CD4-positive, alpha-beta T cell (primary cell): Measurements from ENCODE around the gene TBC1D2. TPM values are rescaled to one million over a fixed set of nuclear protein-coding genes. Genes with fewer than 3 reads are reported as not detected.

Experiments used
- ATAC-seq: fragments of 200-7000 bp; cut with Tn5 transposase; one replicate; pipeline ENCODE4 v1.10.0; 2022; ENCODE audit warnings: mild to moderate bottlenecking; ENCODE audit not compliant: poor library complexity
- CTCF ChIA-PET: fragments of 350-600 bp; sonication (Branson Sonifier 250); formaldehyde crosslinking; loops from one replicate; lab custom pipeline; 2021; ENCODE audit warnings: antibody characterized with exemption, inconsistent platforms; lab: Charles Lee
- POLR2A ChIA-PET: fragments of 350-600 bp; sonication (Branson Sonifier 250); formaldehyde crosslinking; loops from one replicate; lab custom pipeline; 2021; ENCODE audit warnings: antibody characterized with exemption, inconsistent platforms; lab: Charles Lee
- DNase-seq, 14 experiments: peaks; one replicate each; pipeline ENCODE4 v3.0.0-alpha.2; 2013 to 2020; ENCODE audit warnings: mixed read lengths in 2 of 14
- H3K27ac ChIP-seq, 2 donors: one replicate each; pipeline versions ENCODE4 v1.5.1 to v1.7.0; 2013; ENCODE audit warnings: low read length in 2 of 2, low read depth in 1 of 2, mild to moderate bottlenecking in 1 of 2
- H3K27me3 ChIP-seq, 2 experiments: 1 replicate in 1 of 2; 2 replicates in 1 of 2; pipeline versions ENCODE4 v1.6.1 to v1.7.0; 2013; ENCODE audit warnings: low read length in 2 of 2, control low read depth in 1 of 2, mild to moderate bottlenecking in 1 of 2, moderate library complexity in 1 of 2; ENCODE audit not compliant: insufficient read depth in 2 of 2, control insufficient read depth in 1 of 2
- H3K36me3 ChIP-seq: one replicate; pipeline ENCODE4 v1.6.1; 2013; ENCODE audit warnings: low read length, control low read depth; ENCODE audit not compliant: insufficient read depth
- H3K4me1 ChIP-seq: one replicate; pipeline ENCODE4 v1.6.1; 2013; ENCODE audit warnings: low read length, control low read depth; ENCODE audit not compliant: insufficient read depth
- H3K4me3 ChIP-seq: one replicate; pipeline ENCODE4 v1.5.1; 2013; ENCODE audit warnings: mild to moderate bottlenecking, low read length, moderate library complexity
- H3K9me3 ChIP-seq, 2 experiments: 1 replicate in 1 of 2; 2 replicates in 1 of 2; pipeline versions ENCODE4 v1.6.1 to v1.7.0; 2013; ENCODE audit warnings: low read length in 2 of 2, mild to moderate bottlenecking in 2 of 2, control low read depth in 1 of 2, moderate library complexity in 1 of 2; ENCODE audit not compliant: control insufficient read depth in 1 of 2, insufficient read depth in 1 of 2
- H3K27ac Mint-ChIP-seq: one replicate; pipeline ENCODE4 v1.8.0; 2020; ENCODE audit warnings: mixed read lengths
- H3K27me3 Mint-ChIP-seq: one replicate; pipeline ENCODE4 v1.8.0; 2021; ENCODE audit warnings: mixed read lengths
- H3K36me3 Mint-ChIP-seq: one replicate; pipeline ENCODE4 v1.8.0; 2021; ENCODE audit warnings: low read depth, mixed read lengths
- H3K4me1 Mint-ChIP-seq: one replicate; pipeline ENCODE4 v1.8.0; 2021; ENCODE audit warnings: low read depth, mixed read lengths
- H3K4me3 Mint-ChIP-seq: one replicate; pipeline ENCODE4 v1.8.0; 2020; ENCODE audit warnings: mild to moderate bottlenecking, mixed read lengths
- H3K9me3 Mint-ChIP-seq: one replicate; pipeline ENCODE4 v1.8.0; 2020; ENCODE audit warnings: mixed read lengths
- CTCF ChIP-seq: fragments of 200-600 bp; IDR thresholded peaks from one replicate; pipeline ENCODE4 v1.8.0; 2022; ENCODE audit warnings: antibody characterized with exemption, mild to moderate bottlenecking
- intact Hi-C, 2 experiments: fragments of 100-400 bp; cut with DNase I in 1 of 2; cut with micrococcal nuclease in 1 of 2; formaldehyde crosslinking; loops; one replicate each; pipeline versions ENCODE4 v1.15.1 to v1.9.0; 2023 to 2025; cut with DNase I, micrococcal nuclease
- total RNA-seq, 174 experiments: library from RNA in 2 of 174; stranded (reverse) in 2 of 174; gene quantifications; one replicate each; pipeline ENCODE4 v1.2.3 and lab custom pipeline; 2021 to 2026

TBC1D2 gene
- total RNA-seq, 2 experiments from 2014 or later: 2.9 to 4.0 TPM

GRCh38 chr9:98191671-98192502 is 63.6 kb downstream of the TBC1D2 start:
- peak overlapping the region; percentile 89 for H3K4me3 Mint-ChIP-seq

GRCh38 chr9:98191181-98191608 is 64.3 kb downstream of the TBC1D2 start:
- H3K27me3 Mint-ChIP-seq: no peaks in the 10 kb centered on the region
- Histone ChIP-seq H3K9me3 (no peaks in the 10 kb centered on the region), H3K4me3 (peak overlapping the region; percentile 63), H3K27ac (no peak overlapping the region), H3K4me1 (peaks cover 31% of the 10 kb centered on the region), H3K27me3 (no peaks in the 10 kb centered on the region), H3K36me3 (no peaks in the 10 kb centered on the region)
- no peak for ATAC-seq
- POLR2A ChIA-PET: interaction anchor here (1.5 to 3.8 kb wide), 5 partner anchors 65 to 135 kb away, joined by 6 to 57 read pairs (median 14); partner anchors contain the start of genes NANS, TBC1D2 and TRIM14
- no peaks in the 10 kb centered on the region for H3K36me3 Mint-ChIP-seq
- peak overlapping the region; percentile 89 for H3K4me3 Mint-ChIP-seq
- DNase-seq: no peak
- CTCF ChIA-PET: interaction anchor here (1.3 to 1.8 kb wide), 2 partner anchors 73 to 111 kb away, joined by 3 to 7 read pairs; no protein-coding TSS in a partner anchor
- no peak for TF ChIP-seq CTCF
- peak overlapping the region; percentile 76 for H3K27ac Mint-ChIP-seq
- intact Hi-C loops: loop anchor here (2.0 to 5.0 kb wide), 5 partner anchors 66 to 134 kb away; partner anchors contain the start of genes NANS (in 1 of the 2) and TRIM14 (in 1 of the 2)
- H3K4me1 Mint-ChIP-seq: peaks cover 50% of the 10 kb centered on the region
- H3K9me3 Mint-ChIP-seq: no peaks in the 10 kb centered on the region

More at GRCh38 chr9:98191671-98192502, 63.6 kb downstream of the TBC1D2 start:
- ChIA-PET CTCF (interaction anchor here (0.9 to 1.8 kb wide), 5 partner anchors 14 to 112 kb away, joined by 3 to 7 read pairs (median 4); no protein-coding TSS in a partner anchor), POLR2A (interaction anchor here (0.5 to 3.8 kb wide), 11 partner anchors 64 to 269 kb away, joined by 3 to 57 read pairs (median 4); partner anchors contain the start of genes NANS, TBC1D2, TRIM14 and TRMO)
- Histone ChIP-seq H3K4me1 (peaks cover 31% of the 10 kb centered on the region), H3K36me3 (no peaks in the 10 kb centered on the region), H3K27ac (peak overlapping the region in 1 of 2 donors; percentile 11), H3K27me3 (no peaks in the 10 kb centered on the region), H3K9me3 (no peaks in the 10 kb centered on the region), H3K4me3 (peak overlapping the region; percentile 63)
- ATAC-seq (peak; percentile 41), DNase-seq (peak in 13 of 14 experiments; percentile 2 to 66 (median 33))
- Mint-ChIP-seq H3K4me1 (peaks cover 48% of the 10 kb centered on the region), H3K27me3 (no peaks in the 10 kb centered on the region), H3K36me3 (no peaks in the 10 kb centered on the region), H3K27ac (peak overlapping the region; percentile 76), H3K9me3 (no peaks in the 10 kb centered on the region)
- TF ChIP-seq CTCF: no peak
- intact Hi-C loops: loop anchor here (2.0 to 5.0 kb wide), 5 partner anchors 67 to 135 kb away; partner anchors contain the start of genes NANS (in 1 of the 2) and TRIM14 (in 1 of the 2)

GRCh38 chr9:98190757-98191105 is 64.7 kb downstream of the TBC1D2 start:
- Histone ChIP-seq H3K27ac (no peak overlapping the region), H3K4me3 (peak overlapping the region; percentile 63), H3K27me3 (no peaks in the 10 kb centered on the region), H3K36me3 (no peaks in the 10 kb centered on the region), H3K9me3 (no peaks in the 10 kb centered on the region), H3K4me1 (peaks cover 35% of the 10 kb centered on the region)
- ChIA-PET CTCF (interaction anchor here (1.3 to 1.8 kb wide), 2 partner anchors 73 to 111 kb away, joined by 3 to 7 read pairs; no protein-coding TSS in a partner anchor), POLR2A (interaction anchor here (2.0 to 3.8 kb wide), 2 partner anchors 66 to 134 kb away, joined by 6 to 57 read pairs; partner anchors contain the start of genes NANS and TBC1D2)
- Mint-ChIP-seq H3K36me3 (no peaks in the 10 kb centered on the region), H3K27ac (peak overlapping the region; percentile 76), H3K27me3 (no peaks in the 10 kb centered on the region), H3K4me3 (peak overlapping the region; percentile 89), H3K4me1 (peaks cover 55% of the 10 kb centered on the region), H3K9me3 (no peaks in the 10 kb centered on the region)
- no peak for DNase-seq
- no peak for TF ChIP-seq CTCF
- no peak for ATAC-seq
- intact Hi-C loops: loop anchor here (2.0 to 5.0 kb wide), 5 partner anchors 66 to 133 kb away; partner anchors contain the start of genes NANS (in 1 of the 2) and TRIM14 (in 1 of the 2)
